PC-9 (cell line): ENCODE measurements around the gene FUOM.
"Not testable (repeated sequence)": the region's sequence is repeated elsewhere in the genome, so short reads cannot be mapped to it uniquely, and the experiment has no call there.

Experiments used
- CTCF ChIP-seq: fragments of 200-600 bp; sonication (generic); conservative IDR thresholded peaks from 2 replicates; pipeline ENCODE4 v1.6.1; 2017; ENCODE audit warnings: mixed run types, antibody characterized with exemption, mild to moderate bottlenecking, moderate library complexity
- EZH2 ChIP-seq: fragments of 200-600 bp; sonication (generic); IDR thresholded peaks from 2 replicates; pipeline ENCODE4 v1.8.0; 2017; ENCODE audit warnings: antibody characterized with exemption, low read depth

GRCh38 chr10:133320852-133321422, 36.9 kb downstream of the FUOM start:
- not testable (repeated sequence) for TF ChIP-seq EZH2, CTCF
